IMR-90 (cell line): Measurements from ENCODE around the gene CAPSL. TPM values are rescaled to one million over a fixed set of nuclear protein-coding genes. Genes with fewer than 3 reads are reported as not detected.

Experiments
- ATAC-seq: fragments of 200-7000 bp; cut with Tn5 transposase; 2 replicates; pipeline ENCODE4 v1.9.1; 2020; ENCODE audit warnings: low read depth, mild to moderate bottlenecking, moderate library complexity
- BruUV-seq: library from RNA; stranded (reverse); fragments of 400-500 nt; replicated peaks from 2 replicates; lab custom pipeline; 2021; lab: Mats Ljungman, UMichigan
- CTCF ChIA-PET: fragments of 300-600 bp; formaldehyde crosslinking; extraction: SDS; loops from one replicate; lab custom pipeline; 2021; ENCODE audit warnings: antibody characterized with exemption; lab: Yijun Ruan, JAX
- POLR2A ChIA-PET: fragments of 300-600 bp; sonication (Branson Sonifier 250); formaldehyde crosslinking; loops from one replicate; lab custom pipeline; 2022; ENCODE audit warnings: antibody characterized with exemption; ENCODE audit not compliant: unreplicated experiment; lab: Charles Lee
- DNase-seq: peaks from one replicate; pipeline ENCODE4 v3.0.0; 2013
- H2AFZ ChIP-seq: replicated peaks from 2 replicates; pipeline ENCODE3; 2013; ENCODE audit warnings: low read length, mild to moderate bottlenecking; ENCODE audit not compliant: poor library complexity
- H2AK5ac ChIP-seq: 2 replicates; pipeline ENCODE4 v1.6.1; 2013; ENCODE audit warnings: low read depth, low read length, inconsistent platforms
- H2AK9ac ChIP-seq: replicated peaks from 2 replicates; pipeline ENCODE3; 2013; ENCODE audit warnings: mild to moderate bottlenecking, low read depth, low read length, moderate library complexity; ENCODE audit not compliant: poor library complexity
- H2BK120ac ChIP-seq: 2 replicates; pipeline ENCODE4 v1.6.1; 2013; ENCODE audit warnings: low read depth, low read length, inconsistent platforms
- H2BK15ac ChIP-seq: 3 replicates; pipeline ENCODE4 v1.6.1; 2013; ENCODE audit warnings: low read depth, low read length, inconsistent platforms
- H2BK20ac ChIP-seq: 2 replicates; pipeline ENCODE4 v1.6.1; 2013; ENCODE audit warnings: low read depth, mild to moderate bottlenecking, inconsistent platforms, low read length, moderate library complexity
- H2BK5ac ChIP-seq: 2 replicates; pipeline ENCODE4 v1.6.1; 2013; ENCODE audit warnings: mild to moderate bottlenecking, low read depth, low read length, inconsistent platforms; ENCODE audit not compliant: poor library complexity, severe bottlenecking
- H3K14ac ChIP-seq: replicated peaks from 2 replicates; pipeline ENCODE4 v1.6.1; 2013; ENCODE audit warnings: low read depth, low read length, inconsistent platforms
- H3K18ac ChIP-seq: 2 replicates; pipeline ENCODE4 v1.6.1; 2013; ENCODE audit warnings: low read depth, low read length, control low read depth
- H3K23ac ChIP-seq: 2 replicates; pipeline ENCODE4 v1.6.1; 2013; ENCODE audit warnings: low read depth, low read length, inconsistent platforms
- H3K27ac ChIP-seq: 2 replicates; pipeline ENCODE4 v1.5.1; 2013; ENCODE audit warnings: mild to moderate bottlenecking, control low read depth, low read length; ENCODE audit not compliant: insufficient read depth
- H3K27me3 ChIP-seq: 2 replicates; pipeline ENCODE4 v1.6.1; 2013; ENCODE audit warnings: low read length; ENCODE audit not compliant: control insufficient read depth, insufficient read depth
- H3K36me3 ChIP-seq: 2 replicates; pipeline ENCODE4 v1.6.1; 2013; ENCODE audit warnings: low read length, mixed read lengths; ENCODE audit not compliant: control insufficient read depth, insufficient read depth
- H3K4ac ChIP-seq: 2 replicates; pipeline ENCODE4 v1.6.1; 2013; ENCODE audit warnings: low read depth, low read length, inconsistent platforms
- H3K4me1 ChIP-seq: 2 replicates; pipeline ENCODE4 v1.6.1; 2013; ENCODE audit warnings: low read length, mixed read lengths; ENCODE audit not compliant: control insufficient read depth, insufficient read depth
- H3K4me2 ChIP-seq: 2 replicates; pipeline ENCODE4 v1.6.1; 2013; ENCODE audit warnings: low read depth, mild to moderate bottlenecking, control low read depth, low read length, moderate library complexity
- H3K4me3 ChIP-seq: 2 replicates; pipeline ENCODE4 v1.5.1; 2013; ENCODE audit warnings: low read depth, mild to moderate bottlenecking, control low read depth, low read length, moderate library complexity; ENCODE audit not compliant: insufficient read depth
- H3K56ac ChIP-seq: 2 replicates; pipeline ENCODE4 v1.6.1; 2013; ENCODE audit warnings: low read length, inconsistent platforms; ENCODE audit not compliant: insufficient read depth; ENCODE audit errors: extremely low read depth
- H3K79me1 ChIP-seq, 2 experiments: 2 replicates each; pipeline ENCODE4 v1.6.1; 2013; ENCODE audit warnings: low read length in 2 of 2, inconsistent platforms in 1 of 2, low read depth in 1 of 2
- H3K9ac ChIP-seq: 2 replicates; pipeline ENCODE4 v1.6.1; 2013; ENCODE audit warnings: low read depth, low read length, control low read depth
- H3K9me1 ChIP-seq: 2 replicates; pipeline ENCODE4 v1.6.1; 2013; ENCODE audit warnings: low read length, inconsistent platforms; ENCODE audit not compliant: insufficient read depth
- H3K9me3 ChIP-seq: 2 replicates; pipeline ENCODE4 v1.6.1; 2013; ENCODE audit warnings: low read length; ENCODE audit not compliant: control insufficient read depth, insufficient read depth
- H4K20me1 ChIP-seq: 2 replicates; pipeline ENCODE4 v1.6.1; 2013; ENCODE audit warnings: low read length, inconsistent platforms; ENCODE audit not compliant: insufficient read depth
- H4K5ac ChIP-seq: 2 replicates; pipeline ENCODE4 v1.6.1; 2013; ENCODE audit warnings: mild to moderate bottlenecking, low read depth, low read length, control low read depth
- H4K8ac ChIP-seq, 2 experiments: 2 replicates each; pipeline ENCODE4 v1.6.1; 2013; ENCODE audit warnings: low read depth in 2 of 2, low read length in 2 of 2, control low read depth in 1 of 2, inconsistent platforms in 1 of 2
- H4K91ac ChIP-seq: 2 replicates; pipeline ENCODE4 v1.6.1; 2013; ENCODE audit warnings: low read depth, low read length, inconsistent platforms; ENCODE audit not compliant: insufficient read depth
- BHLHE40 ChIP-seq: fragments of 150-350 bp; IDR thresholded peaks from 2 replicates; pipeline ENCODE4 v1.6.1; 2016; ENCODE audit warnings: mild to moderate bottlenecking, low read depth, low read length
- CEBPB ChIP-seq: IDR thresholded peaks from 2 replicates; pipeline ENCODE4 v1.6.1; 2012; ENCODE audit warnings: low read depth, low read length, improper control_type of control experiment
- CHD1 ChIP-seq: IDR thresholded peaks from 2 replicates; pipeline ENCODE4 v1.6.1; 2012; ENCODE audit warnings: low read depth, low read length, improper control_type of control experiment
- CTCF ChIP-seq: conservative IDR thresholded peaks from 2 replicates; pipeline ENCODE4 v1.5.1; 2012; ENCODE audit warnings: mild to moderate bottlenecking, low read depth, low read length, improper control_type of control experiment
- MAFK ChIP-seq: IDR thresholded peaks from 2 replicates; pipeline ENCODE4 v1.6.1; 2012; ENCODE audit warnings: low read depth, low read length, improper control_type of control experiment
- POLR2A ChIP-seq: IDR thresholded peaks from 2 replicates; pipeline ENCODE4 v1.6.1; 2012; ENCODE audit warnings: mild to moderate bottlenecking, low read depth, low read length
- RAD21 ChIP-seq: IDR thresholded peaks from 2 replicates; pipeline ENCODE4 v1.6.1; 2012; ENCODE audit warnings: low read length, improper control_type of control experiment
- RCOR1 ChIP-seq: IDR thresholded peaks from 2 replicates; pipeline ENCODE4 v1.6.1; 2012; ENCODE audit warnings: mild to moderate bottlenecking, low read length, improper control_type of control experiment; ENCODE audit not compliant: insufficient replicate concordance
- RFX5 ChIP-seq: IDR thresholded peaks from 2 replicates; pipeline ENCODE4 v1.8.0; 2012; ENCODE audit warnings: low read depth, mild to moderate bottlenecking, low read length, moderate library complexity
- SMC3 ChIP-seq: fragments of 150-350 bp; IDR thresholded peaks from 2 replicates; pipeline ENCODE4 v1.6.1; 2016; ENCODE audit warnings: low read depth, mild to moderate bottlenecking, antibody characterized with exemption, low read length, moderate library complexity
- USF2 ChIP-seq: fragments of 150-350 bp; IDR thresholded peaks from 2 replicates; pipeline ENCODE4 v1.6.1; 2017; ENCODE audit warnings: mild to moderate bottlenecking, antibody characterized with exemption, low read length, low read depth
- WGBS, 2 experiments: methylation state at CpG; one replicate each; pipeline versions ENCODE4 v1.1.5 to v1.1.7; 2013; ENCODE audit warnings: missing lambda C conversion rate in 2 of 2; ENCODE audit not compliant: insufficient read length in 1 of 2; ENCODE audit errors: extremely low coverage in 2 of 2; 5-methylcytosine and 5-hydroxymethylcytosine counted together
- dilution Hi-C: fragments of 300-500 bp; cut with HindIII; formaldehyde crosslinking; loops from one replicate; pipeline ENCODE4 v1.14.3; 2018; ENCODE audit warnings: low sequenced_read_pairs; ENCODE audit not compliant: unreplicated experiment
- in situ Hi-C: fragments of 300-500 bp; cut with MboI; formaldehyde crosslinking; loops from 3 replicates; pipeline ENCODE4 v1.14.3; 2019; ENCODE audit warnings: low sequenced_read_pairs, inconsistent platforms, mixed read lengths
- intact Hi-C: fragments of 100-400 bp; cut with micrococcal nuclease; formaldehyde crosslinking; loops from 2 replicates; pipeline ENCODE4 v1.10.0; 2022
- polyA plus RNA-seq, 3 experiments: library from polyadenylated mRNA; depleted of rRNA; stranded (reverse); fragments of >200 nt; gene quantifications; 2 replicates each; pipeline ENCODE4 v1.2.3, GENCODE V29; 2012; ENCODE audit warnings: low replicate concordance in 1 of 3
- total RNA-seq: library from RNA; depleted of rRNA; stranded (reverse); fragments of >200 nt; gene quantifications from 2 replicates; pipeline ENCODE4 v1.2.3, GENCODE V29; 2012

The CAPSL gene
- total and polyA plus RNA-seq, 2 of the 4 experiments (the other 2 are of a cell fraction) = 0.09 TPM; not detected in 1

GRCh38 chr5:35922468-35922867 lies 16.0 kb downstream of the CAPSL start:
- ChIA-PET POLR2A (no interaction called here), CTCF (no interaction called here)
- DNase-seq (no peak), ATAC-seq (no peak)
- no peak for TF ChIP-seq RAD21
- TF ChIP-seq POLR2A = no peak
- no peak for TF ChIP-seq CEBPB
- TF ChIP-seq RFX5 = no peak
- no peak for TF ChIP-seq SMC3
- no peak for TF ChIP-seq RCOR1
- no peak for TF ChIP-seq CTCF
- no peak for TF ChIP-seq CHD1
- TF ChIP-seq MAFK = no peak
- no peak for TF ChIP-seq BHLHE40
- TF ChIP-seq USF2 = no peak
- in situ Hi-C loops (loop anchor here (5.0 to 10.0 kb wide), 4 partner anchors 145 to 830 kb away; partner anchors contain the start of gene SPEF2), intact Hi-C loops (loop anchor here (10.0 kb wide), 1 partner anchor 1448 kb away; no protein-coding TSS in a partner anchor), dilution Hi-C loops (no loop called here)
- 100% methylated on average over 3 of the region's 7 CpGs; no CpG with 5 or more reads in 1 of the 2 experiments for WGBS, 2 experiments
- Histone ChIP-seq H3K23ac (0 out of 2 replicates have a peak overlapping the region, but pooled peaks have one; percentile 32), H3K4ac (peak overlapping the region; percentile 80), H3K9me3 (peaks cover 4% of the 10 kb centered on the region; the same call in 1 of the 2 replicates), H3K27ac (no peak overlapping the region), H4K20me1 (no peaks in the 10 kb centered on the region), H3K9me1 (peaks cover 8% of the 10 kb centered on the region), H4K8ac (peak overlapping the region in 1 of 2 experiments; percentile 9; a peak in 2 of 4 replicates), H3K18ac (peak overlapping the region; percentile 76; the same call in 1 of the 2 replicates), H3K4me1 (peaks cover 9% of the 10 kb centered on the region), H4K5ac (peak overlapping the region; percentile 52; the same call in 1 of the 2 replicates), H3K4me3 (no peak overlapping the region), H2BK15ac (peak overlapping the region; percentile 81; the same call in 2 of the 3 replicates), H2AK9ac (no peak overlapping the region), H3K79me1 (no peaks in the 10 kb centered on the region), H2AFZ (no peak overlapping the region), H3K4me2 (no peak overlapping the region), H3K9ac (no peak overlapping the region), H3K36me3 (no peaks in the 10 kb centered on the region), H2BK20ac (peak overlapping the region; percentile 81), H3K14ac (no peak overlapping the region; the same call in 1 of the 2 replicates), H3K56ac (no peak overlapping the region), H2BK5ac (peak overlapping the region; percentile 63), H2AK5ac (peak overlapping the region; percentile 68), H4K91ac (peak overlapping the region; percentile 74), H2BK120ac (peak overlapping the region; percentile 88), H3K27me3 (no peaks in the 10 kb centered on the region)
- BruUV-seq = no TSS peak
